Liver (tissue), 9 donors: Measurements from ENCODE around the gene HSPG2. TPM values are rescaled to one million over a fixed set of nuclear protein-coding genes. Genes with fewer than 3 reads are reported as not detected.

Experiments used
- DNase-seq: peaks from one replicate; pipeline ENCODE4 v3.0.0-alpha.2; 2017; ENCODE audit warnings: low spot score
- H3K27ac ChIP-seq, 2 donors: one replicate each; pipeline ENCODE4 v1.7.0; 2013; ENCODE audit warnings: inconsistent platforms in 2 of 2, low read length in 2 of 2, control low read depth in 1 of 2, low read depth in 1 of 2, mild to moderate bottlenecking in 1 of 2
- H3K27me3 ChIP-seq, 4 donors: one replicate each; pipeline versions ENCODE4 v1.6.1 to v1.7.0; 2013; ENCODE audit warnings: low read length in 3 of 4, inconsistent platforms in 1 of 4, mild to moderate bottlenecking in 1 of 4, moderate library complexity in 1 of 4; ENCODE audit not compliant: control insufficient read depth in 4 of 4, insufficient read depth in 4 of 4
- H3K36me3 ChIP-seq, 4 donors: one replicate each; pipeline versions ENCODE4 v1.6.1 to v1.7.0; 2013; ENCODE audit warnings: low read length in 3 of 4, mild to moderate bottlenecking in 3 of 4, low read depth in 1 of 4, moderate library complexity in 1 of 4; ENCODE audit not compliant: control insufficient read depth in 4 of 4, insufficient read depth in 3 of 4
- H3K4me1 ChIP-seq, 4 donors: one replicate each; pipeline versions ENCODE4 v1.6.1 to v1.7.0; 2013; ENCODE audit warnings: low read length in 3 of 4, mild to moderate bottlenecking in 3 of 4, moderate library complexity in 1 of 4; ENCODE audit not compliant: control insufficient read depth in 4 of 4, insufficient read depth in 4 of 4
- H3K4me3 ChIP-seq, 3 donors: one replicate each; pipeline versions ENCODE4 v1.6.1 to v1.7.0; 2013; ENCODE audit warnings: low read length in 3 of 3, control low read depth in 1 of 3, low read depth in 1 of 3, mild to moderate bottlenecking in 1 of 3
- H3K9ac ChIP-seq, 2 donors: one replicate each; pipeline ENCODE4 v1.7.0; 2013; ENCODE audit warnings: low read length in 2 of 2, mild to moderate bottlenecking in 2 of 2, moderate library complexity in 2 of 2, control low read depth in 1 of 2, low read depth in 1 of 2
- H3K9me3 ChIP-seq, 4 donors: one replicate each; pipeline versions ENCODE4 v1.6.1 to v1.7.0; 2013; ENCODE audit warnings: low read length in 3 of 4; ENCODE audit not compliant: control insufficient read depth in 4 of 4
- EGR1 ChIP-seq, 2 donors: IDR thresholded peaks; 2 replicates each; pipeline ENCODE4 v1.6.1; 2016 to 2018; ENCODE audit warnings: antibody characterized with exemption in 2 of 2, low read depth in 2 of 2
- FOXA1 ChIP-seq: IDR thresholded peaks from 2 replicates; pipeline ENCODE4 v1.6.1; 2016; ENCODE audit warnings: antibody characterized with exemption
- FOXA2 ChIP-seq: IDR thresholded peaks from 2 replicates; pipeline ENCODE4 v1.6.1; 2016; ENCODE audit warnings: antibody characterized with exemption
- GABPA ChIP-seq, 2 donors: IDR thresholded peaks in 1 of 2; conservative IDR thresholded peaks in 1 of 2; 2 replicates each; pipeline ENCODE4 v1.6.1; 2016; ENCODE audit warnings: antibody characterized with exemption in 2 of 2, mild to moderate bottlenecking in 1 of 2, moderate library complexity in 1 of 2
- HNF4A ChIP-seq, 2 donors: conservative IDR thresholded peaks; 2 replicates each; pipeline ENCODE4 v1.6.1; 2016; ENCODE audit warnings: antibody characterized with exemption in 2 of 2, mild to moderate bottlenecking in 2 of 2
- HNF4G ChIP-seq: IDR thresholded peaks from 2 replicates; pipeline ENCODE4 v1.6.1; 2016; ENCODE audit warnings: antibody characterized with exemption
- JUND ChIP-seq, 2 donors: IDR thresholded peaks; 2 replicates each; pipeline ENCODE4 v1.6.1; 2016; ENCODE audit warnings: antibody characterized with exemption in 2 of 2
- NR2F2 ChIP-seq: IDR thresholded peaks from 2 replicates; pipeline ENCODE4 v1.6.1; 2016; ENCODE audit warnings: antibody characterized with exemption
- RAD21 ChIP-seq, 2 donors: IDR thresholded peaks; 2 replicates each; pipeline ENCODE4 v1.6.1; 2016; ENCODE audit warnings: antibody characterized with exemption in 2 of 2, mild to moderate bottlenecking in 2 of 2
- RXRA ChIP-seq, 2 donors: IDR thresholded peaks; 2 replicates each; pipeline ENCODE4 v1.6.1; 2017 to 2018; ENCODE audit warnings: antibody characterized with exemption in 2 of 2, mild to moderate bottlenecking in 1 of 2
- SP1 ChIP-seq: IDR thresholded peaks from 2 replicates; pipeline ENCODE4 v1.6.1; 2018; ENCODE audit warnings: antibody characterized with exemption, mild to moderate bottlenecking
- TAF1 ChIP-seq: conservative IDR thresholded peaks from 2 replicates; pipeline ENCODE4 v1.6.1; 2016; ENCODE audit warnings: antibody characterized with exemption, mild to moderate bottlenecking
- YY1 ChIP-seq: IDR thresholded peaks from 2 replicates; pipeline ENCODE4 v1.6.1; 2016; ENCODE audit warnings: antibody characterized with exemption, mild to moderate bottlenecking
- WGBS: extraction: QIAGEN DNeasy Blood & Tissue Kit; methylation state at CpG from one replicate; pipeline ENCODE4 v1.1.7; 2013; 5-methylcytosine and 5-hydroxymethylcytosine counted together
- polyA plus RNA-seq, 2 donors: library from polyadenylated mRNA; stranded (reverse) in 1 of 2; unstranded in 1 of 2; fragments of 200-250 nt in 1 of 2; fragments of >200 nt in 1 of 2; fragmentation: Nextera tagmentation in 1 of 2; extraction: Ambion mirVana in 1 of 2; gene quantifications; one replicate each; pipeline versions ENCODE4 v1.2.1 to v1.2.3, GENCODE V29; 2013 to 2015
- total RNA-seq, 2 donors: library from RNA; depleted of rRNA; stranded (reverse); fragments of >200 nt; gene quantifications; one replicate each; pipeline ENCODE4 v1.2.3, GENCODE V29; 2014
- TF ChIP-seq, protein P1 (sequence below): IDR thresholded peaks from 2 replicates; pipeline ENCODE4 v1.6.1; 2016; ENCODE audit warnings: antibody characterized with exemption
- TF ChIP-seq, protein P2 (sequence below): IDR thresholded peaks from 2 replicates; pipeline ENCODE4 v1.6.1; 2016; ENCODE audit warnings: antibody characterized with exemption
- TF ChIP-seq, protein P3 (sequence below): IDR thresholded peaks from 2 replicates; pipeline ENCODE4 v1.6.1; 2016; ENCODE audit warnings: antibody characterized with exemption
- TF ChIP-seq, protein P4 (sequence below): IDR thresholded peaks from 2 replicates; pipeline ENCODE4 v1.6.1; 2016; ENCODE audit warnings: antibody characterized with exemption, mild to moderate bottlenecking
- TF ChIP-seq, protein P5 (sequence below): fragments of 150-350 bp; IDR thresholded peaks from 2 replicates; pipeline ENCODE4 v1.5.1; 2017; ENCODE audit warnings: improper control_type of control experiment, low read depth, low read length; ENCODE audit not compliant: missing input control
- donor health status: healthy.
- donor health status: healthy.
- donor health status: healthy.
- donor health status: healthy.
- donor health status: healthy.

Gene HSPG2
- total and polyA plus RNA-seq, 4 donors: 5.6 to 43.9 (median 23.9) TPM

DNA sequence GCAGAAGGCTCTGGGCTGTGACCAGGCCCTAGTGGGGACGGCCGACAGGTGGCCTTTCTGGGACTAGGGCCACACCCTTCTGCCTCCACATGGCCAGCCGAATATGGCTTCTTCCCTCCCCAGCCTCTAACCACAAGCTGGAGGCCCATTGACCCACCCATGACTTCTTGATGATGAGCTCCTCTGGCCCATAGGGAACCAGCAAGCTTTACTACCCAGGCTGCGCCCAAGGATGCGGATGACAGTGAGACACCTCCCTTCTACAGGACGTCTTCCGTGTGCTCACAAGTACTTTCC is 84.0 kb downstream of the HSPG2 start:
- Histone ChIP-seq H3K4me3 (no peak overlapping the region), H3K36me3 (peaks cover 0 to 3% (median under 1%) of the 10 kb centered on the region in 4 donors), H3K9ac (no peak overlapping the region), H3K27ac (no peak overlapping the region), H3K27me3 (no peaks in the 10 kb centered on the region), H3K4me1 (peaks cover 0 to 6% (median 0%) of the 10 kb centered on the region in 4 donors), H3K9me3 (no peaks in the 10 kb centered on the region)
- WGBS: 92% methylated on average over 7 of the region's 7 CpGs
- no peak for TF ChIP-seq NR2F2
- TF ChIP-seq, protein P1, sequence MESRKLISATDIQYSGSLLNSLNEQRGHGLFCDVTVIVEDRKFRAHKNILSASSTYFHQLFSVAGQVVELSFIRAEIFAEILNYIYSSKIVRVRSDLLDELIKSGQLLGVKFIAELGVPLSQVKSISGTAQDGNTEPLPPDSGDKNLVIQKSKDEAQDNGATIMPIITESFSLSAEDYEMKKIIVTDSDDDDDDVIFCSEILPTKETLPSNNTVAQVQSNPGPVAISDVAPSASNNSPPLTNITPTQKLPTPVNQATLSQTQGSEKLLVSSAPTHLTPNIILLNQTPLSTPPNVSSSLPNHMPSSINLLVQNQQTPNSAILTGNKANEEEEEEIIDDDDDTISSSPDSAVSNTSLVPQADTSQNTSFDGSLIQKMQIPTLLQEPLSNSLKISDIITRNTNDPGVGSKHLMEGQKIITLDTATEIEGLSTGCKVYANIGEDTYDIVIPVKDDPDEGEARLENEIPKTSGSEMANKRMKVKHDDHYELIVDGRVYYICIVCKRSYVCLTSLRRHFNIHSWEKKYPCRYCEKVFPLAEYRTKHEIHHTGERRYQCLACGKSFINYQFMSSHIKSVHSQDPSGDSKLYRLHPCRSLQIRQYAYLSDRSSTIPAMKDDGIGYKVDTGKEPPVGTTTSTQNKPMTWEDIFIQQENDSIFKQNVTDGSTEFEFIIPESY: no peak
- TF ChIP-seq RXRA (IDR thresholded peaks at IDR 0.05): no peak
- TF ChIP-seq RAD21 (IDR thresholded peaks at IDR 0.05): no peak
- no peak for TF ChIP-seq FOXA2
- TF ChIP-seq YY1: no peak
- TF ChIP-seq, protein P2, sequence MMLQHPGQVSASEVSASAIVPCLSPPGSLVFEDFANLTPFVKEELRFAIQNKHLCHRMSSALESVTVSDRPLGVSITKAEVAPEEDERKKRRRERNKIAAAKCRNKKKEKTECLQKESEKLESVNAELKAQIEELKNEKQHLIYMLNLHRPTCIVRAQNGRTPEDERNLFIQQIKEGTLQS: no peak
- no peak for TF ChIP-seq JUND (IDR thresholded peaks at IDR 0.05)
- TF ChIP-seq SP1: no peak
- TF ChIP-seq HNF4G: no peak
- TF ChIP-seq, protein P3, sequence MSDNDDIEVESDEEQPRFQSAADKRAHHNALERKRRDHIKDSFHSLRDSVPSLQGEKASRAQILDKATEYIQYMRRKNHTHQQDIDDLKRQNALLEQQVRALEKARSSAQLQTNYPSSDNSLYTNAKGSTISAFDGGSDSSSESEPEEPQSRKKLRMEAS: no peak
- TF ChIP-seq GABPA (IDR thresholded peaks at IDR 0.05 in 1 of 2, conservative IDR thresholded peaks at IDR 0.05 in 1 of 2): no peak
- TF ChIP-seq EGR1 (IDR thresholded peaks at IDR 0.05; ENCODE audit: low read depth in 2 of 2): no peak
- no peak for TF ChIP-seq TAF1
- no peak for TF ChIP-seq FOXA1
- TF ChIP-seq, protein P4, sequence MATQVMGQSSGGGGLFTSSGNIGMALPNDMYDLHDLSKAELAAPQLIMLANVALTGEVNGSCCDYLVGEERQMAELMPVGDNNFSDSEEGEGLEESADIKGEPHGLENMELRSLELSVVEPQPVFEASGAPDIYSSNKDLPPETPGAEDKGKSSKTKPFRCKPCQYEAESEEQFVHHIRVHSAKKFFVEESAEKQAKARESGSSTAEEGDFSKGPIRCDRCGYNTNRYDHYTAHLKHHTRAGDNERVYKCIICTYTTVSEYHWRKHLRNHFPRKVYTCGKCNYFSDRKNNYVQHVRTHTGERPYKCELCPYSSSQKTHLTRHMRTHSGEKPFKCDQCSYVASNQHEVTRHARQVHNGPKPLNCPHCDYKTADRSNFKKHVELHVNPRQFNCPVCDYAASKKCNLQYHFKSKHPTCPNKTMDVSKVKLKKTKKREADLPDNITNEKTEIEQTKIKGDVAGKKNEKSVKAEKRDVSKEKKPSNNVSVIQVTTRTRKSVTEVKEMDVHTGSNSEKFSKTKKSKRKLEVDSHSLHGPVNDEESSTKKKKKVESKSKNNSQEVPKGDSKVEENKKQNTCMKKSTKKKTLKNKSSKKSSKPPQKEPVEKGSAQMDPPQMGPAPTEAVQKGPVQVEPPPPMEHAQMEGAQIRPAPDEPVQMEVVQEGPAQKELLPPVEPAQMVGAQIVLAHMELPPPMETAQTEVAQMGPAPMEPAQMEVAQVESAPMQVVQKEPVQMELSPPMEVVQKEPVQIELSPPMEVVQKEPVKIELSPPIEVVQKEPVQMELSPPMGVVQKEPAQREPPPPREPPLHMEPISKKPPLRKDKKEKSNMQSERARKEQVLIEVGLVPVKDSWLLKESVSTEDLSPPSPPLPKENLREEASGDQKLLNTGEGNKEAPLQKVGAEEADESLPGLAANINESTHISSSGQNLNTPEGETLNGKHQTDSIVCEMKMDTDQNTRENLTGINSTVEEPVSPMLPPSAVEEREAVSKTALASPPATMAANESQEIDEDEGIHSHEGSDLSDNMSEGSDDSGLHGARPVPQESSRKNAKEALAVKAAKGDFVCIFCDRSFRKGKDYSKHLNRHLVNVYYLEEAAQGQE: no peak
- no peak for TF ChIP-seq HNF4A (conservative IDR thresholded peaks at IDR 0.05)
- TF ChIP-seq, protein P5, sequence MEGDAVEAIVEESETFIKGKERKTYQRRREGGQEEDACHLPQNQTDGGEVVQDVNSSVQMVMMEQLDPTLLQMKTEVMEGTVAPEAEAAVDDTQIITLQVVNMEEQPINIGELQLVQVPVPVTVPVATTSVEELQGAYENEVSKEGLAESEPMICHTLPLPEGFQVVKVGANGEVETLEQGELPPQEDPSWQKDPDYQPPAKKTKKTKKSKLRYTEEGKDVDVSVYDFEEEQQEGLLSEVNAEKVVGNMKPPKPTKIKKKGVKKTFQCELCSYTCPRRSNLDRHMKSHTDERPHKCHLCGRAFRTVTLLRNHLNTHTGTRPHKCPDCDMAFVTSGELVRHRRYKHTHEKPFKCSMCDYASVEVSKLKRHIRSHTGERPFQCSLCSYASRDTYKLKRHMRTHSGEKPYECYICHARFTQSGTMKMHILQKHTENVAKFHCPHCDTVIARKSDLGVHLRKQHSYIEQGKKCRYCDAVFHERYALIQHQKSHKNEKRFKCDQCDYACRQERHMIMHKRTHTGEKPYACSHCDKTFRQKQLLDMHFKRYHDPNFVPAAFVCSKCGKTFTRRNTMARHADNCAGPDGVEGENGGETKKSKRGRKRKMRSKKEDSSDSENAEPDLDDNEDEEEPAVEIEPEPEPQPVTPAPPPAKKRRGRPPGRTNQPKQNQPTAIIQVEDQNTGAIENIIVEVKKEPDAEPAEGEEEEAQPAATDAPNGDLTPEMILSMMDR: no peak
- DNase-seq: no peak
